DND-41 (cell line): ENCODE results near the gene TMEM131L.
A peak's percentile ranks its signal among the peaks of the same experiment; 100 is the strongest.

Experiments used
- CTCF ChIP-seq: IDR thresholded peaks from 2 replicates; pipeline ENCODE4 v1.5.1; 2012; ENCODE audit warnings: borderline replicate concordance, low read length, moderate library complexity, mild to moderate bottlenecking; ENCODE audit not compliant: poor library complexity, severe bottlenecking; ENCODE audit errors: extremely low read depth
- EZH2 ChIP-seq: IDR thresholded peaks from 3 replicates; pipeline ENCODE4 v1.6.1; 2012; ENCODE audit warnings: borderline replicate concordance, low read depth, mild to moderate bottlenecking, moderate library complexity, low read length, inconsistent platforms; ENCODE audit not compliant: severe bottlenecking

GRCh38 chr4:153465615-153466080 is 512 bp upstream of the TMEM131L start:
- TF ChIP-seq CTCF, result peak; percentile 16
- no peak for TF ChIP-seq EZH2
